ELF-1 (cell line): Measurements from ENCODE around the gene SH3PXD2A.

Experiments
- DNase-seq: peaks from one replicate; pipeline ENCODE4 v3.0.0-alpha.2; 2016; ENCODE audit warnings: low read depth, low spot score

SH3PXD2A gene, protein sequence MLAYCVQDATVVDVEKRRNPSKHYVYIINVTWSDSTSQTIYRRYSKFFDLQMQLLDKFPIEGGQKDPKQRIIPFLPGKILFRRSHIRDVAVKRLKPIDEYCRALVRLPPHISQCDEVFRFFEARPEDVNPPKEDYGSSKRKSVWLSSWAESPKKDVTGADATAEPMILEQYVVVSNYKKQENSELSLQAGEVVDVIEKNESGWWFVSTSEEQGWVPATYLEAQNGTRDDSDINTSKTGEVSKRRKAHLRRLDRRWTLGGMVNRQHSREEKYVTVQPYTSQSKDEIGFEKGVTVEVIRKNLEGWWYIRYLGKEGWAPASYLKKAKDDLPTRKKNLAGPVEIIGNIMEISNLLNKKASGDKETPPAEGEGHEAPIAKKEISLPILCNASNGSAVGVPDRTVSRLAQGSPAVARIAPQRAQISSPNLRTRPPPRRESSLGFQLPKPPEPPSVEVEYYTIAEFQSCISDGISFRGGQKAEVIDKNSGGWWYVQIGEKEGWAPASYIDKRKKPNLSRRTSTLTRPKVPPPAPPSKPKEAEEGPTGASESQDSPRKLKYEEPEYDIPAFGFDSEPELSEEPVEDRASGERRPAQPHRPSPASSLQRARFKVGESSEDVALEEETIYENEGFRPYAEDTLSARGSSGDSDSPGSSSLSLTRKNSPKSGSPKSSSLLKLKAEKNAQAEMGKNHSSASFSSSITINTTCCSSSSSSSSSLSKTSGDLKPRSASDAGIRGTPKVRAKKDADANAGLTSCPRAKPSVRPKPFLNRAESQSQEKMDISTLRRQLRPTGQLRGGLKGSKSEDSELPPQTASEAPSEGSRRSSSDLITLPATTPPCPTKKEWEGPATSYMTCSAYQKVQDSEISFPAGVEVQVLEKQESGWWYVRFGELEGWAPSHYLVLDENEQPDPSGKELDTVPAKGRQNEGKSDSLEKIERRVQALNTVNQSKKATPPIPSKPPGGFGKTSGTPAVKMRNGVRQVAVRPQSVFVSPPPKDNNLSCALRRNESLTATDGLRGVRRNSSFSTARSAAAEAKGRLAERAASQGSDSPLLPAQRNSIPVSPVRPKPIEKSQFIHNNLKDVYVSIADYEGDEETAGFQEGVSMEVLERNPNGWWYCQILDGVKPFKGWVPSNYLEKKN

DNA sequence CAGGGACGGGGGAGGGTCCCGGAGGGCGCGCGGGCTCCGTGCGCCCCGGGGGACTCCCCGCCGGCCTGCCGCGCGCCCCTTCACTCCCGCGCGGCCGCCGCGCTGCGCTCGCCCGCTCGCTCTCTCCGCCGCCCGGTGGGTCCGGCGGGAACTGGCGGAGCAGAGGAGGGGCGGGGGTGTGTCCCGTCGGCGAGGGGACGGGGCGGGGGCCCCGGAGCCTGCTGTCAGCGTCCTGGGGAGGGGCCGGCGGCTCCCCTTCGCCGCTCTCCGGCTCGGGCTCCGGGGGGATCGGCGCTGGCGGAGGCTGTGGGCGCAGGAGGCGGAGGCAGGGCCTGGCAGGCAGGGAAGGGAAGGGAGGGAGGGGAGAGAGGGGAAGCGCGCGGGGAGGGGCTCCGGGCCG lies at the start of gene SH3PXD2A:
Gene SH3PXD2A, minus strand, starts transcription at position 153 of the 400 bp plus-strand sequence. CDS start 310 bp downstream, outside the sequence.
- DNase-seq: no peak

DNA sequence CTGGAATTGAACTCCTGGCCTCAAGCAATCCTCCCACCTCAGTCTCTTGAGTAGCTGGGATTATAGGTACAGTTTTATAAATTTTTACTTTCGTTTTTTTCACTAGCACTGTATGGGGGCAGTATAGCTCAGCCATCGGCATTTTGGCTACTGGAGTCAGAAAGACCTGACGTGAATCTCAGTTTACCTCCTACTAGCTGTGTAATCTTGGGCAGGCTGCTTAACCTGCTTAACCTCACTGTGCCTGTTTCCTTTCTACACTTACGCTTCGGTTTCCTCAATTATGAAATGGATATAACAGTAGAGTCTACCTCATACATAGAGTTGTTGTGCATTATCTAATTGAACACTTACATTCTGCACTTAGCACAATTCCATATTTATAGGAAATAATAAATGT lies 45.9 kb upstream of the SH3PXD2A start:
- DNase-seq: no peak

DNA sequence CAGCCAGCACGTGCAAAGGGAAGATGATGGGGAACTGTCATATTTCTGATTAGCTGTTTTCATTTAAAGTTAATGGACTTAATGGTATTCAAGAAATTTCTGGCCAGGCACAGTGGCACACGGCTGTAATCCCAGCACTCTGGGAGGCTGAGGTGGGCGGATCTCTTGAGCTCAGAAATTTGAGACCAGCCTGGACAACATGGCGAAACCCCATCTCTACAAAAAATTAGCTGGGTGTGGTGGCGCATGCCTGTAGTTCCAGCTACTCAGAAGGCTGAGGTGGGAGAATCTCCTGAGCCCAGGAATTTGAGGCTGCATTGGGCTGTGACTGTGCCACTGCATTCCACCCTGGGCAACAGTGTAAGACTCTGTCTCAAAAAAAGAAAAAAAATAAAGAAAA lies 43.9 kb upstream of the SH3PXD2A start:
- no peak for DNase-seq

DNA sequence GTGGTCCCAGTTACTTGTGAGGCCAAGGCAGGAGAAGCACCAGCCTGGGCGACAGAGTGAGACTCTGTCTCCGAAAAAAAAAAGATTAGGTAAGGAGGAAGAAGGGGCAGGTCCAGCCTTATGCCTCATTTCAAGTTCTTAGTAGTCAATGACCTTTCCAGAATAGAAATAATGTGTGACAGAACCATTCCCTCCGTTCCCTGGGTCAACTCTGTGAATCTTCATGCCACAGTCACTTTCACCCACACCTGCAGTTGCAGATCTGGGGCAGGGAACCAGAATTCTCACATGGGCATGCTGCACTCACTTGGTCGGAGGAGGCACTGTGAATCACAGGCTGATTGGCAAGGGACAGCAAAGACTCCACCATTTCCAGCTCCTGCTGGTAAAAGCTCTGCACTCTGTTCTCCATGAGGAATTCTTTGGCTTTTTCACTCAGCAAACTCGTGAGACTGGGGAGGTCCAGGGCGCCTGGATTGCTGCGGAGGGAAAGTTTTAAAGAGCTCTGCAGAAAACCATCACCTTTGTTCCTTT lies 41.9 kb upstream of the SH3PXD2A start:
- DNase-seq: no peak

DNA sequence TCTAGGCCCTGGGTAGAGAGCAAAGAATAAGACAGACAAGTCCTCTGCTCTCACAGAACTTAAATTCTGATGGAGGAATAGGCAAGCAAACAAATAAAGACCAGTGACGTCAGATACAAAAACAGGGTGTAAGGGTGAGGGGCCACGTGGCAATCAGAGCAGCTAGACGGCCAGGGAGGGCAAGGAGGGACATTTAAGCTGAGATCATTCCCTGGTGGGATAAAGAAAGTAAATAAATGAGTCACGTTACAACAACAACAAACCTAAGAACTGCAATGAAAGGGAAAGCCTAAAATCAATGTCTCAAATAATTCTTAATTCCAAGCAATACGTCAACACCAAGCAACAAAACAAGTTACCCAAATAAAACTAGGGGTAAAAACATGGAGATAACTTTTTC lies 40.8 kb upstream of the SH3PXD2A start:
- DNase-seq: no peak

DNA sequence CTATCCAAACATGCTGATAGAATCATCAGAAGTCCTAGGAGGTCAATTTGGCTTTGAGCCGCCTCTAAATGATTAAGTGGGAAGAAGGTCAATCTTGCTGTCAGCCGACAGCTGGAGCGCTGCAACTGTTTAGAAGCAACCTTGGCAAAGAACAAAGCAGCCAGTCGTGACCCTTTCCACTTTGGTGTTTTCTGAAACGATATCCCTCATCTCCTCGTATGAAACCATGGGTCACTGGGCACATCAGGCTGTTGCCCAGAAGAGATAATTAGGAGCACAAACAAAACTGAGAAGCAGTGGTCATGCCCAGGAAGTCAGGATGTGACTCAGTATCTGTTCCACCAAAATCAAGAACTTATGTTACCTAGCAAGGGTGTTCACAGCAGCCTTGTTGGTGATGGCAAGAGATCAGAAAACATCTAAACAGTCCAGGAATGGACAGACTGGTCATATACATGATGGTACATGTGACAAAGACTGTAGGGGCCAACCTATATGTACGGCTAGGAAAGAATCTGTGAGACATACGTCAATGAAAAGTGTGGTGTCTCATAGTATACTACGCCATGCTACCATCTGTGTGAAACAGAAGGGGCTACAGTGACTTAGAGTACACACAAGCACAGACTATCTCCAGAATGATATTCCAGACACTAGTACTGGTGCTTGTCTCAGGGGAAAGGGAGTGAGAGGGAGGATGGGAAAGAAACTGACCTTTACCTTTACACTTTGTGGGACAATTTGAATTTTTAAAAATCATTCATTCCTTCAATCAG lies 40.2 kb upstream of the SH3PXD2A start:
- DNase-seq: no peak

DNA sequence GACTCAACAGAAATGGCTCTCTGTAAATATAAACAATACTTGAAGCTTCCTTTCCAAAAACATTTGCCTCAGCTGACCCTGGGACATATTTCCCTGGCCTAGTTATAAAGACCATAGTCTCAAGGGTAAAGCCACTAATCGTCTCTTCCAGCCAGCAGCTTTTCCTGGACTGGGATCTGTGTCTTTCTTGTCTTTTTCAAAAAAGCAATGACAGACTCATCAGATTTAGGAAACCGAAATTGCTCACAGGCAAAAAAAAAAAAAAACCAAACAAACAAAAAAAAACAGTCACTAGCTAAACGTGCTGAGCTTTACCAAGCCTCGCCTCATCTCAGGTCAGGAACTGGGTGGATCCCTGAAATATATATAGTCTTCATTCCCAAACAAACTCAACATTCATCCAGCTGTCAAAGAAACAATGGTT lies 39.1 kb upstream of the SH3PXD2A start:
- DNase-seq: no peak

DNA sequence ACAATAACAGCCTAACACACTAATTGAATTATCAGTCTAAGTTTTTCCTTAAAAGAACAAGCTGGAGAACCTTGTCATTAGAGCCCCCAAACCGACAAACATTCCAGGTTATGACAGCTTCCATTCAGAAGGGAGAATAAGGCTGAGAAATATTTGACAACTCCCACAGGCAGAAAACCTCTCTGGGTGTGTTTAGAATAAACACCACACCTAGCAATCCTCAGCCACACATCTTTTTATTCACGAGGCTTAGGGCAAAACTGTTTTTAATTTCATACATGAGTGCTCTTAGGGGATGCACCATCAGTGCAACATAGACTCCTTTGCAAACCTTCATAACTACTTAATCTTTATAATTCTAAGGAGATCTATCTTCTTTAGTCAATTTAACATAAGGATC lies 38.4 kb upstream of the SH3PXD2A start:
- DNase-seq: no peak

DNA sequence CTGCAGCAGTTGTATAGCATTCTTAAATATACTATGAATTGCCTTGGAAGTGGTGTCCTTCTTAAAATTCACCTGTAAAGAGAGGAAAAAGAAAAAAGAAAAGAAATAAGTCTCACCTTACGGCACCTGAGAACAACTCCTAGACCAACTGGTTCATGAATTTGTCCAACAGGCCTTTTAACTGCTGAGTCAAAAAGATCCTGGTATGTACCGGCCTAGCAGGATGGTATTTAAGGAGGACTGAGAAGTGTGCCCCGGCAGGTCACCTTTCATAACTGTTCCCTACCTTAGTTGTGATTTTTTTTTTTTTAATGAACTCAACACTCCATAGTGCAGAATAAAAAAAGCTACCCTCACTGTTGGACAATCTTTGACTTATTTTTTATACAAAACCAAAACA lies 36.8 kb upstream of the SH3PXD2A start:
- no peak for DNase-seq

DNA sequence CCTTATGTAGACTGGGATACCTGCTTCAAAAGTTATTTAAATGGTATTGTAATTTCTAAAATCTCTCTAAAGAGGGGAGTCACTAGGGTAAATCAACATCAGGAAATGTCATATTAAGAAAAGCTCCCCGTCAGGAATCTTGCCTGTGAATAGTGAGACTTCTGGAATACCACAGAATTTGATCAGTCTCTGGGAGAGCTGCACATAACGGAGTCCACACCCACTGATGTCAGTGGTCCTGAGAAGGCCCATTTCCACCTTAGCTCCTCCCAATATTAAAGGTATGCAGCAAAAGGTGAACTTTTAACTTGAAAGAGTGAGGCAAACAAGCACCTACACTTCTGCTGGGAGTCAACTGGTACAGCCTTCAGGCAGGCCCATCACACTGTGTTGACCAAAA lies 35.3 kb upstream of the SH3PXD2A start:
- no peak for DNase-seq

DNA sequence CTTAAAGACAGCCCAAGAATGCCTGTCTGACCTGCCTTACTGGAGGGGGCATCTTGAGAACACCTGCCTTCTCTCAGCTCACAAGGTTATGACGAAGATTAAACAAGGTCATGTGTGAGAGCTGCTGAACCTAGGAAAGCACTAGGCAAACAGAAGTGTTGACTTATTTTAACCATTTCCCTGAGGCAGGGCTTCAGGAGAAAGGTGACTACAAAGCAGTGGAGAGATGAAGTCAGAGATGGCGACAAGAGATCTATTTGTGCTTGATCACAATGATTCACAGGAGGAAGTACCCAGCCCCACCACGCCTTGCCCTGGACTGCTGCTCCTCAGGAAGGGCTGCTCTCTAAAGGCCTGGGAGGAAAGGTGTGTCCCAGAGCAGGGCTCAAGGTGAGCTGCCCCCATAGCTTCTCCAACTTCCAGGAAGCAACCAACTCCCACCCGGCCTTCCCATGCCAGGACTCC lies 34.9 kb upstream of the SH3PXD2A start:
- DNase-seq: no peak

DNA sequence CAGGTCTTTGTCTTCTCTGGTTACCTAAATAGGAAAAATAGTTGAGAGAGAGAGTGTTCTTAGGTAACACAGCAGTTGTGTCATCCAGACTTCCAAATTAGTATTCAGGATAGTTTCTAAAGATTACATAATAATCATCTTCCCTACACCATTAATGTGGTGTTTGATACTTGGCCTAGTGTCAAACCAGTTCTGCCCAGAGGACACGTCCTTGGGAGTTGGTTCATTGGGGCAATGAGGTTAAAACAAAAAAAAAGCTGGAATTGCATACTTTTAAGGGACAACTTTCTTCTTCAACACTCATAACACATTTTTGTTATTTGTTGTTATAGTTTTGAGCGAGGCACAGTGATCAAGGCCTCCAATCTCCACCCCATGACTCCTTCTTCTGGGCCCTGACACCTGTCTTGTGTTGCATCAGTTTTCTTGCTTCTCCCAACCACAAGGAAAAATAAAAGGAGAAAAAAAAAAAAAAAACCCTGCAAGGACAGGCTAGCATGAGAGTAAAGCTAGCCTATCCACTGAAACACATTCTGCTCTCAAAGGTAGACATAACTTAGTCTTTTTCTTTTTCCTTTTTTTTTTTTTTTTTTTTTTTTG lies 33.8 kb upstream of the SH3PXD2A start:
- no peak for DNase-seq

DNA sequence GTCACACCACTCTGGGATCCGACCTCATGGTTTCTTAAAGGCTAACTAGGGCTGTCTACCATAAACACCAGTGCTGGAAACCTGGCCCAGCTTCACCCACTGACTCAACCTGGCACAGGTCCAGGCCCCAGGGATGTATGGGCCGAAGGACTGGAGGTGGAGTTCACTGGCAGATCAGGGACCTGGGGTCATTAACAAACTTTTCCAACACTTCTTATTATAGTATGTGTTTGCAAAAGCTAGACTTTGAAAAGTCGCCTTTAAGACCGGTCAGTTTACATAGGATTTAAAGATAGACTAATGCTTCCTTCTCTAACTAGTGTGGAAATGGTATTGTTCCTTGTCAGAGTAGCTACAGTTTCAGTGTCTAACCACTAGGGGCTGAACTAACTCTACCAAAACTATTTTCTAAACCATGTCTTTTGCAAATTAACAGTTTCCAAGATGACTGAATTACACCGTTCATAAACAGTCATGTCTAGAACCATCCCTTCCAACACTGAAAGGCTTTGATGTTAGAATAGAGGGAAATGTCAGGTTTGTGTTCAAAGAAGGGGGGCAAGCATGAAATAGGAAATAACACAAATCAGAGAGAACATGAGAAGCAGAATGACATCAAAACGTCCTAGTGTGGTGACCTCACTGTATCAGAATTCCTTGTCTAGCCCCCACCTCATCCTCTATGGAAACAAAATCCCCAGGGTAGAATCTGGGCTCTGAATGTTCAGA lies 32.9 kb upstream of the SH3PXD2A start:
- DNase-seq: no peak

DNA sequence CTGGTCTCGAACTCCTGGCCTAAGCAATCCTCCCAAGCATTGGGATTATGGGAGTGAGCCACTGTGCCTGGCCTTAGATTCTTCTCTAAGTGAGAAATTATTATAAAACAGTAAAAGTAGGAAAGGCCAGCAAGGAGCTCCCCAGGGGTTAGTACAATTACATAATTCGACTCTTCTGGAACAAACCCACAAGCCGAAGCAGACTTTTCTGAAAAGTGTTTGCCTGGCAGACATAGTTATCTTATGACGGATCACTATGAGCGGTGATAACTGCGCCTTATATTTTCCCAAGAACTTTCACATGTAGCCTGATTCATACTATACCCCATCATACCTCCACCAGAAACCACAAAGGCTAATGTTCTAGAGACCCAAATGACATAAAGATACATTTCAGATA lies 30.2 kb upstream of the SH3PXD2A start:
- DNase-seq: no peak

DNA sequence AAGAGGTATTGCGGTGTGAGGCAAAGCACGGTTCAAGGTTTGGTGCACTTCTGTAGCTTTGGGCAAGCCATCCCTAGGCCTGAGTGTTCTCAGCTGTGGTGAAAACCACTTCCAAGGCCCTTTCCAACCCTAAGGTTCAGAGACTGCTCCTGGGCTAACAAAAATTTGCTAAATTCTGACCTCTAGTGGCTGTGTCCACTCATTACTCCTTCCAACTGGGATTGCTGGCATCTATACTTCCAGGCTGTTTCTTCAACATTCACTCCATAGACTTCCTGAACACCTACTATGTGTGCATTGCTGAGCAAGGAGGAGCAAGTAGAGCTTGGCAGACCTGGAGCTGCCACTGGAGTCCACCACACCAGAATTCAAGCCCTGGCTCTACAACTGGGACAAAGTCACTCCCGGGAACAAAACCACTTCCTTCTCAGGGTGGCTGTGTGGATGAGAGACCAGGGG lies 29.3 kb upstream of the SH3PXD2A start:
- peak; percentile 75 for DNase-seq

DNA sequence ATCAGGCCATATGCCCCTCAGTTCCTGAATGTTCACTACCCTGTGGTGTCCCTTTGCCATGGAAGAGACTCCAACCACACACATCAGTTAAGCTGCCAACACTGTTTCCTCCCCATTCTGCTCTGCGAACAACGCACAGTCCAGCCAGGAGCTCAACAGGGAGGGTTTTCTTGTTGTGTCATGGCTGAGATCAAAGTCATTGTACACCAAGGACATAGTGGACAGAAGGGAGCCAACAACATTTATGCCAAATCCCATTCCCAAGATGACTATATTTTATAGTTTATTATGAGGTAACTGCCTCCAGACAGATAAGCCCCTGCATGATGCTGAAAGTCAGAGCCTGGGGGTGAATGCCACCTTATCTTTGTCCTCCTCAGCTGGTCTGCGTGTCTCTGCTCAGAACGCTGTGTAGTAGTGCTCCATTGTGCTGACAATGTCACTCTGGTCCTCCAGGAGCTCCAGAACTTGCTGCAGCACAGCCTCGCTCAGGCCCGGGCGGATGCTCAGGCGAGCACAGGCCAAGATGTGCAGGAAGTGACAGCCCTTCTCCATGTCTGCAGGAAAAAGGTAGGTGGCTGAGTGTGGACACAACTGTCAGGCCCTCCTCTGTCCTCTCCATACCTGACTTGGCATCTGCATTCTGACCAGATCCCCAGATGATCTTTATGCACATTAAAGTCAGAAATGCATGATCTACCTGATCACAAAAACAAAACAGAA lies 27.1 kb upstream of the SH3PXD2A start:
- DNase-seq: no peak

DNA sequence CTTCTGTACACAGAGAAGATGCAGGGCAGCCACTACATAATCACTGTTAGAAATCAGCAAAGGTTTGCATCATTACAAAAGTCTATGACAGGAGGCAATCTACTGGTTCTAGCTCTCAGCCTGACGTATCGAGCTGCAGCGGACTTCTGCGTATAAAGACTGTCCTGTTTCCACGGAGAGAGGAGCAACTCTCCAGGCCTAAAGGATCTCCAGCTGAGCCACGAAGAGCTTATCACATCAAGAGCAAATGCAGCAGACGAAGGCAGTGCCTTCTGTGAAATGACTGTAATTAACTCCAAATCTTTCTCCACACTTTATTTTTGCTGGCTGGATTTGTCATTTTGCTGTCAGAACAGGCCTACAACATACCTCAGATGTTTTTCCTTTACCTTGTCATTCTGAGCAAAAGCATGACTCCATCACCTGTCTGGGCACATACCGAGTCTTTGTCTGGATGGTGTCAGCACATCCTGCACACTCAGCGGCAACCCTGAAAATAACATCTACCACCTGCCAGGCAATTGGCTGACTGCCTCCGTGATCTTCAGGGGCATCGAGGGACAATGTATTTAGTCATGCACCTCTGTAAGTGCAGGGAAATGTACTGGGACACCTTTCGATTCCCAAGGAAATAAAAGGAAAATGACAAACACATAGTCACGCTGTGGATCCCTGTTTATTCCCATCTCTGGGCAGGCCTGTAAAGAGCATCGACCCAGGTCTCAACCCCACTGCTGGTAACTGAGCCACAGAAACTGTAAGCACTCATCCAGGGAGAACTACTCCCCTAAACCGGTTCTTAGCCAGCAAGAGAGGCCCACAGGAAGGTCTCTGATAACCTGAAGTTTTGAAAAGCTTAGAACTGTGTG lies 26.3 kb upstream of the SH3PXD2A start:
- no peak for DNase-seq

DNA sequence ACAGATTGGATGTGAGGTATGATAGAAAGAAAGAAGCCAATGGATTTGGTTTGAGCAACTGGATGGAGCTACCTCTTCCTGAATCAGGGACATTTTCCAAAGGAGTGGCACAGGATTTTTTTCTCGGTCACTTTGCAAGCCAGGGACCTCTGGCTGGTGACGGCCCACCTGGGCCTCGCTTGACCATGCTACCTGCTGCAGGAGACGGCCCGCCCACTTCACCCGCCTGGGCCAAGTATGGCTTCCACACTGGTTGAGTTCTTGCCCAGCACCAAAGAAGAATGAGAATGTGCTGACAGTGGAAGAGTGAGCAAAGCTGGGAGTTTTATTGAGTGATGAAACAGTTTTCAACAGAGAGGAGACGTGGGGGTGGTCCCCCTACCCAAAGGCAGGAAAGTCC lies 24.5 kb upstream of the SH3PXD2A start:
- no peak for DNase-seq
